Measurements from ENCODE around the gene TTPAL. TPM values are rescaled to one million over a fixed set of nuclear protein-coding genes. Genes with fewer than 3 reads are reported as not detected.

TTPAL gene
- total RNA-seq, 2 experiments from 2014 or later = 9.0 to 9.9 TPM

GRCh38 chr20:44460795-44461141, 14.9 kb upstream of the TTPAL start:
- Histone ChIP-seq H3K27ac (ENCODE audit: low read depth in 1 of 2, low read length in 2 of 2) (no peak overlapping the region), H3K4me1 (ENCODE audit: insufficient read depth, low read length) (no peaks in the 10 kb centered on the region), H3K36me3 (ENCODE audit: insufficient read depth, low read length) (no peaks in the 10 kb centered on the region), H3K4me3 (ENCODE audit: low read length) (no peak overlapping the region), H3K9me3 (ENCODE audit: control insufficient read depth in 1 of 2, insufficient read depth in 1 of 2, low read length in 2 of 2) (no peaks in the 10 kb centered on the region), H3K27me3 (ENCODE audit: control insufficient read depth in 1 of 2, insufficient read depth in 2 of 2, low read length in 2 of 2) (no peaks in the 10 kb centered on the region)
- H3K27me3 Mint-ChIP-seq = no peaks in the 10 kb centered on the region
- ATAC-seq (ENCODE audit: poor library complexity) (no peak), DNase-seq (peak in 4 of 14 experiments; percentile 14 to 41 (median 31))
- TF ChIP-seq, protein P1, sequence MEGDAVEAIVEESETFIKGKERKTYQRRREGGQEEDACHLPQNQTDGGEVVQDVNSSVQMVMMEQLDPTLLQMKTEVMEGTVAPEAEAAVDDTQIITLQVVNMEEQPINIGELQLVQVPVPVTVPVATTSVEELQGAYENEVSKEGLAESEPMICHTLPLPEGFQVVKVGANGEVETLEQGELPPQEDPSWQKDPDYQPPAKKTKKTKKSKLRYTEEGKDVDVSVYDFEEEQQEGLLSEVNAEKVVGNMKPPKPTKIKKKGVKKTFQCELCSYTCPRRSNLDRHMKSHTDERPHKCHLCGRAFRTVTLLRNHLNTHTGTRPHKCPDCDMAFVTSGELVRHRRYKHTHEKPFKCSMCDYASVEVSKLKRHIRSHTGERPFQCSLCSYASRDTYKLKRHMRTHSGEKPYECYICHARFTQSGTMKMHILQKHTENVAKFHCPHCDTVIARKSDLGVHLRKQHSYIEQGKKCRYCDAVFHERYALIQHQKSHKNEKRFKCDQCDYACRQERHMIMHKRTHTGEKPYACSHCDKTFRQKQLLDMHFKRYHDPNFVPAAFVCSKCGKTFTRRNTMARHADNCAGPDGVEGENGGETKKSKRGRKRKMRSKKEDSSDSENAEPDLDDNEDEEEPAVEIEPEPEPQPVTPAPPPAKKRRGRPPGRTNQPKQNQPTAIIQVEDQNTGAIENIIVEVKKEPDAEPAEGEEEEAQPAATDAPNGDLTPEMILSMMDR (IDR thresholded peaks at IDR 0.05) = peak; percentile 43
- intact Hi-C loops (cut with DNase I, micrococcal nuclease) = loop anchor here (1.0 to 10.0 kb wide), 4 partner anchors 148 to 346 kb away; partner anchors contain the start of gene FITM2 (in 1 of the 2)
- CTCF ChIA-PET = no interaction called here
- H3K4me1 Mint-ChIP-seq (ENCODE audit: low read depth) = no peaks in the 10 kb centered on the region
- POLR2A ChIA-PET = interaction anchor here (1.1 kb wide), 1 partner anchor 149 kb away, joined by 3 read pairs; no protein-coding TSS in a partner anchor
- H3K4me3 Mint-ChIP-seq = no peak overlapping the region
- H3K27ac Mint-ChIP-seq = no peak overlapping the region
- no peaks in the 10 kb centered on the region for H3K36me3 Mint-ChIP-seq (ENCODE audit: low read depth)
- H3K9me3 Mint-ChIP-seq = no peaks in the 10 kb centered on the region

DNA sequence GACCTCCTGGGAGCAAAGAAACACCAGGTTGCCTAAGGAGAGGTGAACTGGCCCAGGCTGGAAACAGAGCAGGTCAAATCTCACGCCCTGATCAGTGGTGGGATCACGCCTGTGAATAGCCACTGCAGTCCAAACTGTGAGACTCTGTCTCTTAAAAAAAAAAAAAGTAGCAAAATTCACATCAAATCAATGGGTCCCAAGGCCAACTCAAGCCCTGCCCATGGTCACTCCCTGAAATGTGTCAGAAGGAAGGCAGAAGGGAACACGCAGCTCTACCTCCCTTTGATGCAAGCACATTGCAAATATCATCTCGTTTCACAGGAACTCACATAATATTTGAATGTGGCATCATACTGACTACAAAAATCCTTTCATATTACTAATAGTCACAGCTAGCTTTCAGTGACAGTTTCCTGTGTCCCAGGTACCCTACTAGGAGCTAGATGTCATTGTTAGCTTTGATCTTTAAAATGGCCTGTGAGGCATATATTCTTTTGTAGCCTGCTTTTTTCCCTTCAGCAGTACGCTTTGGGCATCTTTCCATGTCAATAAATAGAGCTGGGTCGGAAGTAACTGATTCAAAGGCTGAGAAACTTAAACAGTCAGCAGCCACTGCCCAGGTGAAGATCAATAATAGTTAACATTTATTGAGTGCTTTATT, 14.4 kb upstream of the TTPAL start:
- no peaks in the 10 kb centered on the region for H3K9me3 ChIP-seq (ENCODE audit: control insufficient read depth in 1 of 2, insufficient read depth in 1 of 2, low read length in 2 of 2)
- H3K27me3 Mint-ChIP-seq = no peaks in the 10 kb centered on the region
- no peaks in the 10 kb centered on the region for H3K4me1 Mint-ChIP-seq (ENCODE audit: low read depth)
- ChIA-PET CTCF (no interaction called here), POLR2A (no interaction called here)
- intact Hi-C loops (cut with DNase I, micrococcal nuclease) = loop anchor here (1.0 to 10.0 kb wide), 3 partner anchors 149 to 346 kb away; partner anchors contain the start of gene FITM2 (in 1 of the 2)
- no peak overlapping the region for H3K4me3 ChIP-seq (ENCODE audit: low read length)
- no peak overlapping the region for H3K27ac Mint-ChIP-seq
- no peaks in the 10 kb centered on the region for H3K36me3 Mint-ChIP-seq (ENCODE audit: low read depth)
- ATAC-seq (ENCODE audit: poor library complexity) (no peak), DNase-seq (no peak)
- H3K4me1 ChIP-seq (ENCODE audit: insufficient read depth, low read length) = no peaks in the 10 kb centered on the region
- TF ChIP-seq, protein P1 (IDR thresholded peaks at IDR 0.05) = peak; percentile 4
- no peaks in the 10 kb centered on the region for H3K9me3 Mint-ChIP-seq
- no peak overlapping the region for H3K27ac ChIP-seq (ENCODE audit: low read depth in 1 of 2, low read length in 2 of 2)
- H3K4me3 Mint-ChIP-seq = no peak overlapping the region
- H3K27me3 ChIP-seq (ENCODE audit: control insufficient read depth in 1 of 2, insufficient read depth in 2 of 2, low read length in 2 of 2) = no peaks in the 10 kb centered on the region
- H3K36me3 ChIP-seq (ENCODE audit: insufficient read depth, low read length) = no peaks in the 10 kb centered on the region

DNA sequence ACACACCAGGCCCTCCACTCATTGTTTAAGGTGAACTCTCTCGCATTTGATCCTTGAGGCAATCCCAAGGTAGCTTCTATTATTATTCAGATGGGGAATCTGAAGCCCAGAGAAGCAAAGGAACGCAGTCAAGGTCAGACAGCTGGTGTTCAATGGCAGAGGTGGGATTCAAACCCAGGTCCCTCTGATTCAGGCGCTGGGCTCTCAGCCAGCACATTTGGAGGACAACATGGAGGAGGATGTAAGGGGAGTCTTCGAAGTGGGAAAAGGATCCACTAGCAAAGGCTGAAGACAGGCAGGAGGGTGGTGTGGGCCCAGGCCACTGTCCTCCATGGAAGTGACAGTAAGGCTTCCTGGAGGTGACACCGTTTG, 13.9 kb upstream of the TTPAL start:
- H3K36me3 ChIP-seq (ENCODE audit: insufficient read depth, low read length) = no peaks in the 10 kb centered on the region
- no peaks in the 10 kb centered on the region for H3K36me3 Mint-ChIP-seq (ENCODE audit: low read depth)
- ATAC-seq (ENCODE audit: poor library complexity) (no peak), DNase-seq (no peak)
- intact Hi-C loops (cut with DNase I, micrococcal nuclease) = loop anchor here (1.0 to 10.0 kb wide), 3 partner anchors 149 to 347 kb away; partner anchors contain the start of gene FITM2 (in 1 of the 2)
- H3K27ac Mint-ChIP-seq = no peak overlapping the region
- no peak overlapping the region for H3K27ac ChIP-seq (ENCODE audit: low read depth in 1 of 2, low read length in 2 of 2)
- H3K4me3 Mint-ChIP-seq = no peak overlapping the region
- no peaks in the 10 kb centered on the region for H3K4me1 ChIP-seq (ENCODE audit: insufficient read depth, low read length)
- no peaks in the 10 kb centered on the region for H3K9me3 Mint-ChIP-seq
- no peak overlapping the region for H3K4me3 ChIP-seq (ENCODE audit: low read length)
- no peaks in the 10 kb centered on the region for H3K27me3 Mint-ChIP-seq
- H3K9me3 ChIP-seq (ENCODE audit: control insufficient read depth in 1 of 2, insufficient read depth in 1 of 2, low read length in 2 of 2) = no peaks in the 10 kb centered on the region
- H3K27me3 ChIP-seq (ENCODE audit: control insufficient read depth in 1 of 2, insufficient read depth in 2 of 2, low read length in 2 of 2) = no peaks in the 10 kb centered on the region
- H3K4me1 Mint-ChIP-seq (ENCODE audit: low read depth) = no peaks in the 10 kb centered on the region
- ChIA-PET POLR2A (no interaction called here), CTCF (interaction anchor here (1.5 kb wide), 1 partner anchor 244 kb away, joined by 3 read pairs; no protein-coding TSS in a partner anchor)
- TF ChIP-seq, protein P1 (IDR thresholded peaks at IDR 0.05) = no peak
